GM12878 (cell line): Measurements from ENCODE around the gene HIVEP2. TPM values are rescaled to one million over a fixed set of nuclear protein-coding genes. Genes with fewer than 3 reads are reported as not detected.

ENCODE experiments used
- BCLAF1 ChIP-seq: fragments of 450-650 bp; IDR thresholded peaks from 2 replicates; pipeline ENCODE4 v1.6.1; 2017; ENCODE audit warnings: antibody characterized with exemption, mild to moderate bottlenecking, moderate library complexity
- CEBPB ChIP-seq, 2 experiments: fragments of 150-350 bp in 1 of 2; IDR thresholded peaks; 2 replicates each; pipeline ENCODE4 v1.6.1; 2012 to 2014; ENCODE audit warnings: low read depth in 2 of 2, low read length in 2 of 2, borderline replicate concordance in 1 of 2, inconsistent platforms in 1 of 2
- DPF2 ChIP-seq: fragments of 450-650 bp; IDR thresholded peaks from 2 replicates; pipeline ENCODE4 v1.6.1; 2017; ENCODE audit warnings: mild to moderate bottlenecking
- E2F4 ChIP-seq: IDR thresholded peaks from 2 replicates; pipeline ENCODE4 v1.6.1; 2012; ENCODE audit warnings: low read depth, low read length, improper control_type of control experiment
- EED ChIP-seq: sonication (generic); IDR thresholded peaks from 2 replicates; pipeline ENCODE4 v1.6.1; 2016; ENCODE audit warnings: antibody characterized with exemption, low read depth
- MTA2 ChIP-seq: fragments of 450-650 bp; IDR thresholded peaks from 2 replicates; pipeline ENCODE4 v1.6.1; 2016; ENCODE audit warnings: low read depth, mild to moderate bottlenecking, moderate library complexity
- NFIC ChIP-seq: IDR thresholded peaks from 2 replicates; pipeline ENCODE4 v1.6.1; 2012; ENCODE audit warnings: low read depth, mild to moderate bottlenecking, inconsistent platforms, low read length, moderate library complexity
- RAD51 ChIP-seq: fragments of 450-650 bp; IDR thresholded peaks from 2 replicates; pipeline ENCODE4 v1.6.1; 2016; ENCODE audit warnings: moderate library complexity, mild to moderate bottlenecking, inconsistent platforms
- RUNX3 ChIP-seq: IDR thresholded peaks from 2 replicates; pipeline ENCODE4 v1.6.1; 2012; ENCODE audit warnings: low read length, inconsistent platforms
- SIN3A ChIP-seq: IDR thresholded peaks from 2 replicates; pipeline ENCODE4 v1.6.1; 2012; ENCODE audit warnings: low read depth, low read length, improper control_type of control experiment
- TARDBP ChIP-seq: IDR thresholded peaks from 2 replicates; pipeline ENCODE4 v1.6.1; 2016; ENCODE audit warnings: borderline replicate concordance
- TCF7 ChIP-seq: IDR thresholded peaks from 2 replicates; pipeline ENCODE4 v1.6.1; 2014; ENCODE audit warnings: antibody characterized with exemption, borderline replicate concordance
- WRNIP1 ChIP-seq: IDR thresholded peaks from 2 replicates; pipeline ENCODE4 v1.6.1; 2011; ENCODE audit warnings: low read depth, low read length, improper control_type of control experiment, borderline replicate concordance
- polyA plus RNA-seq, 11 experiments: library from polyadenylated mRNA; depleted of rRNA in 4 of 11; unstranded in 6 of 11; stranded (reverse) in 5 of 11; fragments of >200 nt; fragmentation: Nextera tagmentation in 4 of 11; fragmentation: Illumina TruSeq in 1 of 11; extraction: Ambion mirVana in 4 of 11; extraction: Trizol in 1 of 11; gene quantifications; 1 replicate in 1 of 11; 2 replicates in 10 of 11; pipeline versions ENCODE4 v1.2.1 to v1.2.3, GENCODE V29; 2011 to 2016; ENCODE audit warnings: inconsistent platforms in 2 of 11, missing spikeins in 2 of 11, low read depth in 1 of 11
- total RNA-seq, 4 experiments: library from RNA; depleted of rRNA in 3 of 4; stranded (reverse); fragments of >200 nt in 3 of 4; fragmentation: Illumina TruSeq in 1 of 4; extraction: Trizol in 1 of 4; gene quantifications; 2 replicates each; pipeline versions ENCODE4 v1.2.1 to v1.2.3, GENCODE V29; 2013 to 2021
- TF ChIP-seq, protein P1 (sequence below): IDR thresholded peaks from 2 replicates; pipeline ENCODE4 v1.6.1; 2012; ENCODE audit warnings: low read length, inconsistent platforms
- TF ChIP-seq, protein P2 (sequence below): fragments of 450-650 bp; IDR thresholded peaks from 2 replicates; pipeline ENCODE4 v1.6.1; 2017; ENCODE audit warnings: mild to moderate bottlenecking, low read depth, inconsistent platforms; ENCODE audit not compliant: poor library complexity, severe bottlenecking
- TF ChIP-seq, protein P3 (sequence below): IDR thresholded peaks from 2 replicates; pipeline ENCODE4 v1.6.1; 2011; ENCODE audit warnings: mild to moderate bottlenecking, low read depth, low read length, moderate library complexity; ENCODE audit not compliant: insufficient replicate concordance

Gene HIVEP2
- total and polyA plus RNA-seq, 10 of the 15 experiments (the other 5 are each of a cell fraction or from before 2014, with no cell fraction given): 1.2 to 15.7 (median 10.2) TPM

DNA sequence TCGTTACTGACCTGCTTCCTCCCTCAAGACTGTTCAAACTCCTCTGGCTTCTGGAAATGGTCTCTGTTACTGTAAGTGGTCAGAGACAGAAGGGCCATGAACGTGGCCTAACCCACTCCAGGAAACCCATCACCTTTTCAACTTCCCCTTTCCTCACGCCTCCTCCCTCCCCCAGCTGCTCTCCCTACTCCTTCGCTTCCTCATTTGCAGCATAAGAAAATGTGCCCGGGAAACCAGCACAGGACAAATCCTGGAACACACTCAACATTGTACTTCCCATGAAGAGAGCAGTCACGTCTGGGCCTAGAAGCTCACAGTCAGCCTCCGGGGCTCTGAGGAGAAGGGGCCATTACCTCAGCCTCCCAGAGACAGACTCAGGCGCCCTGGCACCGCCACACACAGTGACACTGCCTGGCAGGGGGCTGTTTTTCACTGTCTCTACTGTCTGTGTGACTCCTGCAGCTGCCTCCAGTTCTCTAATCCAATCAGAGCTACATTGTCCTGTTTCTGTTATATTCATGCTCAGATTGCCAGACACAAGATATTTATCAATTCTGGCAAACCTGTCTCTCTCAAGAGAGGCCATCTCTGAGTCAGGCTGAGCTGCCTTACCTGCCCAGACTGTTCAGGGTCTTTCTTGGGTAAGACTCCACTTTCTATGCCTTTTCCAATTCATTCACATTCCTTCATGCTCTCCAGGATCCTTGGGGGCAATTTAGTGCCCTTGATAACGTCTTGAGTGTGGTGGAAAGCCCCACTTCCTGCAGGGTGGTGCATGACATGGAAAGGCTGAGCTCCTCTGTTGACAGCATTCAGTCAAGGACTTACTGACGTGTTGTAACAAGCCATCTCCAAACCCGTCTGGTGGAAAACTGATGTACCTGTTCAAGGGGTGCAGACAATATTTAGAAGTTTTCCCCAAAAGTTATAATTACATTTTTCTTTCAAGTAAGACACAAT is 242.2 kb downstream of the HIVEP2 start (continued):
- TF ChIP-seq RUNX3: peak; percentile 50
- TF ChIP-seq CEBPB (IDR thresholded peaks at IDR 0.05; ENCODE audit: borderline replicate concordance in 1 of 2, low read depth in 2 of 2, low read length in 2 of 2): no peak
- no peak for TF ChIP-seq BCLAF1
- TF ChIP-seq DPF2: 0 out of 2 replicates have a peak, but pooled peaks have one; percentile 18
- TF ChIP-seq, protein P1, sequence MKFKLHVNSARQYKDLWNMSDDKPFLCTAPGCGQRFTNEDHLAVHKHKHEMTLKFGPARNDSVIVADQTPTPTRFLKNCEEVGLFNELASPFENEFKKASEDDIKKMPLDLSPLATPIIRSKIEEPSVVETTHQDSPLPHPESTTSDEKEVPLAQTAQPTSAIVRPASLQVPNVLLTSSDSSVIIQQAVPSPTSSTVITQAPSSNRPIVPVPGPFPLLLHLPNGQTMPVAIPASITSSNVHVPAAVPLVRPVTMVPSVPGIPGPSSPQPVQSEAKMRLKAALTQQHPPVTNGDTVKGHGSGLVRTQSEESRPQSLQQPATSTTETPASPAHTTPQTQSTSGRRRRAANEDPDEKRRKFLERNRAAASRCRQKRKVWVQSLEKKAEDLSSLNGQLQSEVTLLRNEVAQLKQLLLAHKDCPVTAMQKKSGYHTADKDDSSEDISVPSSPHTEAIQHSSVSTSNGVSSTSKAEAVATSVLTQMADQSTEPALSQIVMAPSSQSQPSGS: no peak
- TF ChIP-seq WRNIP1: no peak
- TF ChIP-seq, protein P2, sequence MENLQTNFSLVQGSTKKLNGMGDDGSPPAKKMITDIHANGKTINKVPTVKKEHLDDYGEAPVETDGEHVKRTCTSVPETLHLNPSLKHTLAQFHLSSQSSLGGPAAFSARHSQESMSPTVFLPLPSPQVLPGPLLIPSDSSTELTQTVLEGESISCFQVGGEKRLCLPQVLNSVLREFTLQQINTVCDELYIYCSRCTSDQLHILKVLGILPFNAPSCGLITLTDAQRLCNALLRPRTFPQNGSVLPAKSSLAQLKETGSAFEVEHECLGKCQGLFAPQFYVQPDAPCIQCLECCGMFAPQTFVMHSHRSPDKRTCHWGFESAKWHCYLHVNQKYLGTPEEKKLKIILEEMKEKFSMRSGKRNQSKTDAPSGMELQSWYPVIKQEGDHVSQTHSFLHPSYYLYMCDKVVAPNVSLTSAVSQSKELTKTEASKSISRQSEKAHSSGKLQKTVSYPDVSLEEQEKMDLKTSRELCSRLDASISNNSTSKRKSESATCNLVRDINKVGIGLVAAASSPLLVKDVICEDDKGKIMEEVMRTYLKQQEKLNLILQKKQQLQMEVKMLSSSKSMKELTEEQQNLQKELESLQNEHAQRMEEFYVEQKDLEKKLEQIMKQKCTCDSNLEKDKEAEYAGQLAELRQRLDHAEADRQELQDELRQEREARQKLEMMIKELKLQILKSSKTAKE: no peak
- TF ChIP-seq TARDBP: no peak
- no peak for TF ChIP-seq SIN3A
- TF ChIP-seq EED: peak; percentile 79
- TF ChIP-seq RAD51: no peak
- no peak for TF ChIP-seq E2F4
- TF ChIP-seq NFIC: 0 out of 2 replicates have a peak, but pooled peaks have one; percentile 35
- no peak for TF ChIP-seq TCF7
- no peak for TF ChIP-seq MTA2
- TF ChIP-seq, protein P3, sequence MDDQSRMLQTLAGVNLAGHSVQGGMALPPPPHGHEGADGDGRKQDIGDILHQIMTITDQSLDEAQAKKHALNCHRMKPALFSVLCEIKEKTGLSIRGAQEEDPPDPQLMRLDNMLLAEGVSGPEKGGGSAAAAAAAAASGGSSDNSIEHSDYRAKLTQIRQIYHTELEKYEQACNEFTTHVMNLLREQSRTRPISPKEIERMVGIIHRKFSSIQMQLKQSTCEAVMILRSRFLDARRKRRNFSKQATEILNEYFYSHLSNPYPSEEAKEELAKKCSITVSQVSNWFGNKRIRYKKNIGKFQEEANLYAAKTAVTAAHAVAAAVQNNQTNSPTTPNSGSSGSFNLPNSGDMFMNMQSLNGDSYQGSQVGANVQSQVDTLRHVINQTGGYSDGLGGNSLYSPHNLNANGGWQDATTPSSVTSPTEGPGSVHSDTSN: no peak
